Umbilical cord (tissue), 2 donors: Measurements from ENCODE around the gene USP25. TPM values are rescaled to one million over a fixed set of nuclear protein-coding genes. Genes with fewer than 3 reads are reported as not detected.

Experiments used
- DNase-seq: peaks from one replicate; pipeline ENCODE4 v3.0.0-alpha.2; 2015; ENCODE audit warnings: low spot score
- total RNA-seq: library from RNA; depleted of rRNA; stranded (reverse); fragments of >200 nt; gene quantifications from one replicate; pipeline ENCODE4 v1.2.3, GENCODE V29; 2014; ENCODE audit warnings: low replicate concordance; ENCODE audit not compliant: insufficient read depth

The USP25 gene
- total RNA-seq, 1 donor from 2014 or later = 96.3 TPM

- peak; percentile 27 for DNase-seq
These were observed 120.9 kb downstream of the USP25 start for GRCh38 chr21:15850645-15851044.

GRCh38 chr21:15852146-15852545 is 122.4 kb downstream of the USP25 start:
- no peak for DNase-seq

- no peak for DNase-seq
These were observed 123.3 kb downstream of the USP25 start for GRCh38 chr21:15853126-15853525.

- no peak for DNase-seq
These were observed 127.0 kb downstream of the USP25 start for GRCh38 chr21:15856813-15857212.

- peak; percentile 20 for DNase-seq
These were observed 128.0 kb downstream of the USP25 start for GRCh38 chr21:15857740-15858139.

- DNase-seq = peak; percentile 56
These were observed 130.8 kb downstream of the USP25 start for GRCh38 chr21:15860541-15860940.

GRCh38 chr21:15868940-15869339 is 139.2 kb downstream of the USP25 start:
- DNase-seq = no peak

GRCh38 chr21:15870819-15871218 is 141.0 kb downstream of the USP25 start:
- no peak for DNase-seq

- no peak for DNase-seq
These were observed 142.5 kb downstream of the USP25 start for GRCh38 chr21:15872236-15872635.

- DNase-seq = no peak
These were observed 144.8 kb downstream of the USP25 start for GRCh38 chr21:15874615-15875014.

- DNase-seq = no peak
These were observed 145.5 kb downstream of the USP25 start for GRCh38 chr21:15875286-15875685.

- DNase-seq = no peak
These were observed 164.1 kb downstream of the USP25 start for GRCh38 chr21:15893902-15894301.

- DNase-seq = peak; percentile 20
These were observed 164.8 kb downstream of the USP25 start for GRCh38 chr21:15894596-15894995.

- DNase-seq = no peak
These were observed 165.6 kb downstream of the USP25 start for GRCh38 chr21:15895142-15896106.

- DNase-seq = no peak
These were observed 166.7 kb downstream of the USP25 start for GRCh38 chr21:15896501-15896900.

GRCh38 chr21:15904389-15904788 is 174.6 kb downstream of the USP25 start:
- DNase-seq = no peak

- no peak for DNase-seq
These were observed 178.4 kb downstream of the USP25 start for GRCh38 chr21:15908187-15908586.

GRCh38 chr21:15928196-15928595 is 198.4 kb downstream of the USP25 start:
- DNase-seq = peak; percentile 3

- no peak for DNase-seq
These were observed 199.1 kb downstream of the USP25 start for GRCh38 chr21:15928686-15929425.

GRCh38 chr21:15929536-15929935 is 199.8 kb downstream of the USP25 start:
- no peak for DNase-seq
